HEK293 (cell line): ENCODE data around the gene WDR64.

ENCODE experiments used
- BCL11A ChIP-seq: fragments of 450-650 bp; formaldehyde crosslinking; IDR thresholded peaks from 2 replicates; pipeline ENCODE4 v1.5.1; 2016; ENCODE audit warnings: low read depth, missing biosample characterization, missing genetic modification characterization
- CTCF ChIP-seq: fragments of 450-650 bp; formaldehyde crosslinking; IDR thresholded peaks from 2 replicates; pipeline ENCODE4 v1.5.1; 2016; ENCODE audit warnings: missing biosample characterization, missing genetic modification characterization
- ELK4 ChIP-seq: IDR thresholded peaks from 2 replicates; pipeline ENCODE4 v1.6.1; 2011; ENCODE audit warnings: mild to moderate bottlenecking, low read depth, low read length, borderline replicate concordance
- HOXA7 ChIP-seq: sonication (generic); formaldehyde crosslinking; IDR thresholded peaks from 2 replicates; pipeline ENCODE4 v1.8.1; 2022; ENCODE audit warnings: missing genetic modification reagents, borderline replicate concordance
- HOXD13 ChIP-seq: sonication (generic); formaldehyde crosslinking; IDR thresholded peaks from 2 replicates; pipeline ENCODE4 v1.8.0; 2022; ENCODE audit warnings: missing genetic modification reagents, borderline replicate concordance
- KLF9 ChIP-seq: fragments of 450-650 bp; formaldehyde crosslinking; IDR thresholded peaks from 2 replicates; pipeline ENCODE4 v1.5.1; 2016; ENCODE audit warnings: missing biosample characterization, missing genetic modification characterization, low read depth
- PRDM1 ChIP-seq: fragments of 450-650 bp; formaldehyde crosslinking; IDR thresholded peaks from 2 replicates; pipeline ENCODE4; 2016; ENCODE audit warnings: missing biosample characterization, missing genetic modification characterization
- TSHZ1 ChIP-seq: fragments of 450-650 bp; formaldehyde crosslinking; IDR thresholded peaks from 2 replicates; pipeline ENCODE4 v1.5.1; 2016; ENCODE audit warnings: missing biosample characterization, missing genetic modification characterization, borderline replicate concordance
- ZEB2 ChIP-seq: fragments of 450-650 bp; formaldehyde crosslinking; IDR thresholded peaks from 2 replicates; pipeline ENCODE4 v1.5.1; 2016; ENCODE audit warnings: missing biosample characterization, missing genetic modification characterization
- ZNF10 ChIP-seq: fragments of 450-650 bp; formaldehyde crosslinking; IDR thresholded peaks from 2 replicates; pipeline ENCODE4 v1.5.1; 2017; ENCODE audit warnings: missing biosample characterization, missing genetic modification characterization
- ZNF146 ChIP-seq: fragments of 450-650 bp; formaldehyde crosslinking; IDR thresholded peaks from 2 replicates; pipeline ENCODE4 v1.5.1; 2016; ENCODE audit warnings: missing biosample characterization, missing genetic modification characterization
- ZNF211 ChIP-seq: fragments of 450-650 bp; formaldehyde crosslinking; IDR thresholded peaks from 2 replicates; pipeline ENCODE4 v1.5.1; 2016; ENCODE audit warnings: low read depth, missing biosample characterization, missing genetic modification characterization
- ZNF214 ChIP-seq: fragments of 450-650 bp; formaldehyde crosslinking; IDR thresholded peaks from 2 replicates; pipeline ENCODE4 v1.5.1; 2017; ENCODE audit warnings: missing biosample characterization, mild to moderate bottlenecking, missing genetic modification characterization, borderline replicate concordance
- ZNF239 ChIP-seq: fragments of 450-650 bp; formaldehyde crosslinking; IDR thresholded peaks from 2 replicates; pipeline ENCODE4 v1.5.1; 2016; ENCODE audit warnings: missing biosample characterization, missing genetic modification characterization
- ZNF248 ChIP-seq: fragments of 450-650 bp; formaldehyde crosslinking; IDR thresholded peaks from 2 replicates; pipeline ENCODE4 v1.5.1; 2017; ENCODE audit warnings: missing biosample characterization, missing genetic modification characterization
- ZNF274 ChIP-seq, 2 experiments: fragments of 200-500 bp in 1 of 2; fragments of 450-650 bp in 1 of 2; sonication (Bioruptor generic) in 1 of 2; formaldehyde crosslinking in 1 of 2; IDR thresholded peaks; 2 replicates each; pipeline versions ENCODE4 v1.5.1 to v1.6.1; 2014 to 2016; ENCODE audit warnings: borderline replicate concordance in 1 of 2, inconsistent platforms in 1 of 2, low read length in 1 of 2, missing biosample characterization in 1 of 2, missing genetic modification characterization in 1 of 2
- ZNF280D ChIP-seq: fragments of 450-650 bp; formaldehyde crosslinking; IDR thresholded peaks from 2 replicates; pipeline ENCODE4 v1.5.1; 2016; ENCODE audit warnings: missing biosample characterization, missing genetic modification characterization
- ZNF416 ChIP-seq: fragments of 450-650 bp; formaldehyde crosslinking; IDR thresholded peaks from 2 replicates; pipeline ENCODE4 v1.5.1; 2016; ENCODE audit warnings: missing biosample characterization, missing genetic modification characterization
- ZNF473 ChIP-seq: fragments of 450-650 bp; formaldehyde crosslinking; IDR thresholded peaks from 2 replicates; pipeline ENCODE4 v1.5.1; 2017; ENCODE audit warnings: missing biosample characterization, missing genetic modification characterization
- ZNF645 ChIP-seq: fragments of 450-650 bp; formaldehyde crosslinking; IDR thresholded peaks from 2 replicates; pipeline ENCODE4; 2016; ENCODE audit warnings: missing biosample characterization, missing genetic modification characterization
- ZNF677 ChIP-seq: fragments of 450-650 bp; IDR thresholded peaks from 2 replicates; pipeline ENCODE4 v1.5.0; 2018; ENCODE audit warnings: missing biosample characterization, mild to moderate bottlenecking, missing genetic modification characterization, moderate library complexity
- ZNF747 ChIP-seq: fragments of 450-650 bp; formaldehyde crosslinking; IDR thresholded peaks from 2 replicates; pipeline ENCODE4 v1.5.1; 2016; ENCODE audit warnings: missing biosample characterization, missing genetic modification characterization
- ZNF768 ChIP-seq: fragments of 450-650 bp; formaldehyde crosslinking; IDR thresholded peaks from 2 replicates; pipeline ENCODE4 v1.5.1; 2018; ENCODE audit warnings: missing biosample characterization, mild to moderate bottlenecking, missing genetic modification characterization
- TF ChIP-seq, protein P1 (sequence below): fragments of 450-650 bp; formaldehyde crosslinking; IDR thresholded peaks from 2 replicates; pipeline ENCODE4 v1.5.0; 2017; ENCODE audit warnings: missing biosample characterization, missing genetic modification characterization, borderline replicate concordance
- TF ChIP-seq, protein P2 (sequence below): fragments of 450-650 bp; formaldehyde crosslinking; optimal IDR thresholded peaks from 2 replicates; pipeline ENCODE3; 2016; ENCODE audit warnings: missing biosample characterization, mild to moderate bottlenecking, missing genetic modification characterization

The WDR64 gene

GRCh38 chr1:241639623-241640148, 12.4 kb upstream of the WDR64 start (continued):
- TF ChIP-seq ZNF248 (no peak), ZNF239 (tag by site-specific recombination) (no peak), ZEB2 (tag by site-specific recombination) (no peak), BCL11A (tag by site-specific recombination) (no peak), ZNF768 (tag by site-specific recombination) (no peak), HOXA7 (CRISPR knock-in tag) (no peak), ZNF274 (IDR thresholded peaks at IDR 0.05; ENCODE audit: low read length) (no peak), ZNF274 (tag by site-specific recombination; IDR thresholded peaks at IDR 0.05; ENCODE audit: borderline replicate concordance) (no peak), ZNF416 (tag by site-specific recombination) (no peak), ZNF146 (tag by site-specific recombination) (no peak), ZNF10 (tag by site-specific recombination) (no peak), ZNF747 (tag by site-specific recombination) (no peak), ZNF211 (tag by site-specific recombination) (no peak), KLF9 (tag by site-specific recombination) (no peak), PRDM1 (tag by site-specific recombination) (no peak), ZNF473 (tag by site-specific recombination) (no peak), ZNF645 (tag by site-specific recombination) (no peak), ZNF280D (no peak), HOXD13 (CRISPR knock-in tag) (no peak), CTCF (tag by site-specific recombination) (peak; percentile 59; the same call in 1 of the 2 replicates), ZNF214 (tag by site-specific recombination) (no peak), ZNF677 (tag by site-specific recombination) (no peak), TSHZ1 (tag by site-specific recombination) (no peak), ELK4 (no peak)
- TF ChIP-seq, protein P1, sequence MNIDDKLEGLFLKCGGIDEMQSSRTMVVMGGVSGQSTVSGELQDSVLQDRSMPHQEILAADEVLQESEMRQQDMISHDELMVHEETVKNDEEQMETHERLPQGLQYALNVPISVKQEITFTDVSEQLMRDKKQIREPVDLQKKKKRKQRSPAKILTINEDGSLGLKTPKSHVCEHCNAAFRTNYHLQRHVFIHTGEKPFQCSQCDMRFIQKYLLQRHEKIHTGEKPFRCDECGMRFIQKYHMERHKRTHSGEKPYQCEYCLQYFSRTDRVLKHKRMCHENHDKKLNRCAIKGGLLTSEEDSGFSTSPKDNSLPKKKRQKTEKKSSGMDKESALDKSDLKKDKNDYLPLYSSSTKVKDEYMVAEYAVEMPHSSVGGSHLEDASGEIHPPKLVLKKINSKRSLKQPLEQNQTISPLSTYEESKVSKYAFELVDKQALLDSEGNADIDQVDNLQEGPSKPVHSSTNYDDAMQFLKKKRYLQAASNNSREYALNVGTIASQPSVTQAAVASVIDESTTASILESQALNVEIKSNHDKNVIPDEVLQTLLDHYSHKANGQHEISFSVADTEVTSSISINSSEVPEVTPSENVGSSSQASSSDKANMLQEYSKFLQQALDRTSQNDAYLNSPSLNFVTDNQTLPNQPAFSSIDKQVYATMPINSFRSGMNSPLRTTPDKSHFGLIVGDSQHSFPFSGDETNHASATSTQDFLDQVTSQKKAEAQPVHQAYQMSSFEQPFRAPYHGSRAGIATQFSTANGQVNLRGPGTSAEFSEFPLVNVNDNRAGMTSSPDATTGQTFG (tag by site-specific recombination) = no peak
- TF ChIP-seq, protein P2, sequence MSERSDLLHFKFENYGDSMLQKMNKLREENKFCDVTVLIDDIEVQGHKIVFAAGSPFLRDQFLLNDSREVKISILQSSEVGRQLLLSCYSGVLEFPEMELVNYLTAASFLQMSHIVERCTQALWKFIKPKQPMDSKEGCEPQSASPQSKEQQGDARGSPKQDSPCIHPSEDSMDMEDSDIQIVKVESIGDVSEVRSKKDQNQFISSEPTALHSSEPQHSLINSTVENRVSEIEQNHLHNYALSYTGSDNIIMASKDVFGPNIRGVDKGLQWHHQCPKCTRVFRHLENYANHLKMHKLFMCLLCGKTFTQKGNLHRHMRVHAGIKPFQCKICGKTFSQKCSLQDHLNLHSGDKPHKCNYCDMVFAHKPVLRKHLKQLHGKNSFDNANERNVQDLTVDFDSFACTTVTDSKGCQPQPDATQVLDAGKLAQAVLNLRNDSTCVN (tag by site-specific recombination) = peak; percentile 69
